Spleen (tissue), 7 donors: ENCODE data around the gene LCA5.

Source experiments
- POLR2A ChIP-seq, 3 donors: fragments of 450-650 bp; IDR thresholded peaks; one replicate each; pipeline ENCODE4 v1.5.1; 2017; ENCODE audit warnings: antibody characterized with exemption in 3 of 3, mild to moderate bottlenecking in 1 of 3
- POLR2AphosphoS5 ChIP-seq, 3 donors: sonication (generic); formaldehyde crosslinking; IDR thresholded peaks; one replicate each; pipeline ENCODE4 v1.5.1; 2017; ENCODE audit warnings: antibody characterized with exemption in 3 of 3
- TF ChIP-seq, protein P1 (sequence below), 11 experiments: fragments of 200-600 bp in 7 of 11; fragments of 450-650 bp in 4 of 11; sonication (generic) in 4 of 11; IDR thresholded peaks in 8 of 11; conservative IDR thresholded peaks in 3 of 11; 1 replicate in 7 of 11; 2 replicates in 4 of 11; pipeline versions ENCODE4 v1.4.0 to v1.8.0; 2016 to 2021; ENCODE audit warnings: antibody characterized with exemption in 11 of 11, inconsistent platforms in 4 of 11, mild to moderate bottlenecking in 1 of 11
- donor health status: DM: no; HTN: no; CAD: no; lungs with moderate emphysema.
- donor health status: DM: no; HTN: no; CAD: no.
- donor health status: DM: no; HTN: no; CAD: no.

DNA sequence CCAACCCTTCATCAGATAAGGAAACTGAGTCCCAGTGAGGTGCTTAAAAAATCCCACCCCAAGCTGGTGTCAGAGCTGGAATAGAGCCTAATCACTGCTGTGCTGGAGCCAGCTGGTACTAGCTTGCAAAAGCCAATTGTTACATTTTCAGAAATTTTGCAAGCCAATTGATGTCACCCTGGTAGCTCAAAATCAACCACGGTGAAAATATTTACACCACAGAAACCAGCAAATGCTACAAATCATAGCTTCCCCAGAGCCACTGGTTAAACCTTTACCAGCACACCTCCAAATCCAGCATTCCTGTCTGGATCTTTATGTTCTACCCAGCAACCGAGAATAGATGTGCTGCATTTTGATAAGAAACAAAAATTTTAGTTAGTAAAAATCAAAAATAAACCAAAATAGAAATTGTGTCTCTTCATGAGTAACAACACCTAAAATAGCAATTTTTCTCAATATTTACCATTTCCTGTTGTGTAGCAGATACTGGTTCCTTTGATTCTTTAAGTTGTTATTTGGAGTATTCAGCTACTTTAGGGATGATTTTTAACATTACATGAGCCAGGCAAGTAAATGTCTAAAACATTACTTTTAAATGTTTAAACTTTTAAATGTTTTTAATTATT is 7.2 kb upstream of the LCA5 start:
- TF ChIP-seq, protein P1, sequence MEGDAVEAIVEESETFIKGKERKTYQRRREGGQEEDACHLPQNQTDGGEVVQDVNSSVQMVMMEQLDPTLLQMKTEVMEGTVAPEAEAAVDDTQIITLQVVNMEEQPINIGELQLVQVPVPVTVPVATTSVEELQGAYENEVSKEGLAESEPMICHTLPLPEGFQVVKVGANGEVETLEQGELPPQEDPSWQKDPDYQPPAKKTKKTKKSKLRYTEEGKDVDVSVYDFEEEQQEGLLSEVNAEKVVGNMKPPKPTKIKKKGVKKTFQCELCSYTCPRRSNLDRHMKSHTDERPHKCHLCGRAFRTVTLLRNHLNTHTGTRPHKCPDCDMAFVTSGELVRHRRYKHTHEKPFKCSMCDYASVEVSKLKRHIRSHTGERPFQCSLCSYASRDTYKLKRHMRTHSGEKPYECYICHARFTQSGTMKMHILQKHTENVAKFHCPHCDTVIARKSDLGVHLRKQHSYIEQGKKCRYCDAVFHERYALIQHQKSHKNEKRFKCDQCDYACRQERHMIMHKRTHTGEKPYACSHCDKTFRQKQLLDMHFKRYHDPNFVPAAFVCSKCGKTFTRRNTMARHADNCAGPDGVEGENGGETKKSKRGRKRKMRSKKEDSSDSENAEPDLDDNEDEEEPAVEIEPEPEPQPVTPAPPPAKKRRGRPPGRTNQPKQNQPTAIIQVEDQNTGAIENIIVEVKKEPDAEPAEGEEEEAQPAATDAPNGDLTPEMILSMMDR (IDR thresholded peaks at IDR 0.05 in 8 of 11, conservative IDR thresholded peaks at IDR 0.05 in 3 of 11), result no peak
- TF ChIP-seq POLR2AphosphoS5 (IDR thresholded peaks at IDR 0.05) (no peak), POLR2A (IDR thresholded peaks at IDR 0.05) (no peak)
